Measurements from ENCODE around the gene LRRC37A. TPM values are rescaled to one million over a fixed set of nuclear protein-coding genes. Genes with fewer than 3 reads are reported as not detected.
"Not testable (repeated sequence)": the region's sequence is repeated elsewhere in the genome, so short reads cannot be mapped to it uniquely, and the experiment has no call there.

The LRRC37A gene
- total and polyA plus RNA-seq, 9 of the 15 experiments (the other 6 are each of a cell fraction or from before 2014, with no cell fraction given), result 0.14 to 3.1 (median 1.8) TPM

- H3K36me3 ChIP-seq (ENCODE audit: control insufficient read depth, insufficient read depth, low read length); H4K20me1 ChIP-seq (replicated peaks; ENCODE audit: control insufficient read depth, insufficient read depth, low read length); H3K9me1 ChIP-seq (ENCODE audit: control insufficient read depth, insufficient read depth, low read length); H3K9me3 ChIP-seq (replicated peaks; ENCODE audit: control insufficient read depth, insufficient read depth, low read depth, low read length); POLR2A ChIA-PET; H3K27me3 ChIP-seq (ENCODE audit: control insufficient read depth in 2 of 2, insufficient read depth in 2 of 2, low read length in 2 of 2); H3K79me2 ChIP-seq (ENCODE audit: control insufficient read depth, insufficient read depth, low read length): not testable (repeated sequence)
- Histone ChIP-seq H3K4me1 (replicated peaks in 1 of 2; ENCODE audit: control insufficient read depth in 2 of 2, insufficient read depth in 2 of 2, low read length in 2 of 2) (peaks cover 19 to 29% of the 10 kb centered on the region in 2 experiments; a peak in 4 of 5 replicates), H3K27ac (ENCODE audit: extremely low read depth, low read depth, low read length) (peak overlapping the region; percentile 74), H3K9ac (ENCODE audit: insufficient read depth in 1 of 2, low read depth in 2 of 2, low read length in 2 of 2) (peak overlapping the region; percentile 77 to 96), H2AFZ (ENCODE audit: low read depth, low read length) (peak overlapping the region; percentile 94), H3K4me3 (peak overlapping the region; percentile 65), H3K4me2 (ENCODE audit: insufficient read depth, low read length) (peak overlapping the region; percentile 78)
- CTCF ChIA-PET (ENCODE audit: low intra/inter-chr PET ratio), result interaction anchor here (1.2 kb wide), 1 partner anchor 73 kb away, joined by 4 read pairs; the partner anchor contains the start of gene KANSL1
- BruUV-seq (replicated peaks), result TSS peak; percentile 99
- in situ Hi-C loops (cut with MboI) (loop anchor here (5.0 to 25.0 kb wide), 2 partner anchors 96 to 236 kb away; partner anchors contain the start of gene ARL17B), intact Hi-C loops (cut with micrococcal nuclease) (loop anchor here (5.0 kb wide), 1 partner anchor 74 kb away; the partner anchor contains the start of gene KANSL1)
- peak; percentile 41 to 54 (median 48) for DNase-seq (ENCODE audit: extremely low read depth in 1 of 4, low spot score in 3 of 4)
- peak; percentile 15 for ATAC-seq
- peak; percentile 80 for FAIRE-seq
- WGBS (ENCODE audit: insufficient coverage, low coverage, missing lambda C conversion rate), result 28% methylated on average over 21 of the region's 21 CpGs
- TF ChIP-seq NKRF (IDR thresholded peaks at IDR 0.05; ENCODE audit: borderline replicate concordance) (0 out of 2 replicates have a peak, but pooled peaks have one; percentile 17), RCOR1 (IDR thresholded peaks at IDR 0.05; ENCODE audit: borderline replicate concordance in 1 of 2, low read depth in 2 of 2, low read length in 2 of 2) (peak in 1 of 2 experiments; percentile 15; a peak in 1 of 4 replicates), ZNF518B (CRISPR knock-in tag; IDR thresholded peaks at IDR 0.05) (0 out of 2 replicates have a peak, but pooled peaks have one; percentile 27), PYGO2 (tag; IDR thresholded peaks at IDR 0.05) (0 out of 2 replicates have a peak, but pooled peaks have one; percentile 16), ARNT (IDR thresholded peaks at IDR 0.05) (0 out of 4 replicates have a peak, but pooled peaks of 1 of the 2 experiments have one; percentile 37), FOXK1 (CRISPR knock-in tag; IDR thresholded peaks at IDR 0.05; ENCODE audit: borderline replicate concordance) (peak; percentile 69; the same call in 1 of the 2 replicates), USF1 (CRISPR knock-in tag; IDR thresholded peaks at IDR 0.05) (peak; percentile 44), MNT (conservative IDR thresholded peaks at IDR 0.05) (peak in 1 of 2 experiments; percentile 41; a peak in 3 of 4 replicates), ZBTB26 (CRISPR knock-in tag; IDR thresholded peaks at IDR 0.05) (0 out of 2 replicates have a peak, but pooled peaks have one; percentile 60), SMARCA4 (IDR thresholded peaks at IDR 0.05) (0 out of 2 replicates have a peak, but pooled peaks have one; percentile 22)
Measured at GRCh38 chr17:46266063-46266655, 28.8 kb upstream of the LRRC37A start.

Measured in K562 (cell line).